Measurements from ENCODE around the gene FAM83F.

The FAM83F gene

GRCh38 chr22:39995393-39996252 is 869 bp downstream of the FAM83F start:
- DNase-seq = no peak

GRCh38 chr22:39996732-39997131 is 2.0 kb downstream of the FAM83F start:
- DNase-seq = no peak

GRCh38 chr22:39997421-39997820 is 2.7 kb downstream of the FAM83F start:
- no peak for DNase-seq

- DNase-seq = no peak
These were observed 3.4 kb downstream of the FAM83F start for GRCh38 chr22:39997939-39998726.

GRCh38 chr22:39999144-39999757 is 4.5 kb downstream of the FAM83F start:
- DNase-seq = no peak

GRCh38 chr22:40000171-40000570 is 5.4 kb downstream of the FAM83F start:
- DNase-seq = no peak

- DNase-seq = no peak
These were observed 6.4 kb downstream of the FAM83F start for GRCh38 chr22:40001106-40001505.

- no peak for DNase-seq
These were observed 7.2 kb downstream of the FAM83F start for GRCh38 chr22:40001800-40002577.

GRCh38 chr22:40002935-40003715 is 8.4 kb downstream of the FAM83F start:
- DNase-seq = no peak

GRCh38 chr22:40004836-40005235 is 10.1 kb downstream of the FAM83F start:
- DNase-seq = no peak

- DNase-seq = no peak
These were observed 11.9 kb downstream of the FAM83F start for GRCh38 chr22:40006641-40007040.

- DNase-seq = no peak
These were observed 13.3 kb downstream of the FAM83F start for GRCh38 chr22:40007853-40008710.

- no peak for DNase-seq
These were observed 14.1 kb downstream of the FAM83F start for GRCh38 chr22:40008726-40009291.

- DNase-seq = no peak
These were observed 14.6 kb downstream of the FAM83F start for GRCh38 chr22:40009292-40009774.

- DNase-seq = no peak
These were observed 15.4 kb downstream of the FAM83F start for GRCh38 chr22:40009951-40010671.

GRCh38 chr22:40010746-40011145 is 16.0 kb downstream of the FAM83F start:
- DNase-seq = no peak

GRCh38 chr22:40014667-40015248 is 20.0 kb downstream of the FAM83F start:
- DNase-seq = no peak

- DNase-seq = no peak
These were observed 20.7 kb downstream of the FAM83F start for GRCh38 chr22:40015358-40015976.

- no peak for DNase-seq
These were observed 23.3 kb downstream of the FAM83F start for GRCh38 chr22:40018051-40018450.
